Fibroblast of the aortic adventitia (primary cell): ENCODE measurements around the gene FBXW5. TPM values are rescaled to one million over a fixed set of nuclear protein-coding genes. Genes with fewer than 3 reads are reported as not detected.

ENCODE experiments used
- DNase-seq: peaks from one replicate; pipeline ENCODE4 v3.0.0-alpha.2; 2010; ENCODE audit warnings: low read depth
- H3K4me3 ChIP-seq: 2 replicates; pipeline ENCODE4 v1.5.1; 2011; ENCODE audit warnings: low read depth, mild to moderate bottlenecking, control low read depth, low read length, moderate library complexity
- CTCF ChIP-seq: IDR thresholded peaks from 2 replicates; pipeline ENCODE4 v1.5.1; 2011; ENCODE audit warnings: mild to moderate bottlenecking, low read length, control low read depth, inconsistent platforms; ENCODE audit not compliant: insufficient read depth
- total RNA-seq: library from RNA; depleted of rRNA; stranded (reverse); fragments of >200 nt; gene quantifications from 2 replicates; pipeline ENCODE4 v1.2.3, GENCODE V29; 2012; ENCODE audit warnings: low replicate concordance

The FBXW5 gene
- total RNA-seq, 1 donor = 139 TPM

- no peak overlapping the region for H3K4me3 ChIP-seq
- TF ChIP-seq CTCF = no peak
- no peak for DNase-seq
Measured at GRCh38 chr9:136970361-136970760, 25.8 kb upstream of the FBXW5 start.

- no peak overlapping the region for H3K4me3 ChIP-seq
- no peak for DNase-seq
- no peak for TF ChIP-seq CTCF
Measured at GRCh38 chr9:136969774-136970173, 25.2 kb upstream of the FBXW5 start.

GRCh38 chr9:136969150-136969549 lies 24.6 kb upstream of the FBXW5 start:
- DNase-seq = no peak
- H3K4me3 ChIP-seq = no peak overlapping the region
- no peak for TF ChIP-seq CTCF

- TF ChIP-seq CTCF = no peak
- H3K4me3 ChIP-seq = no peak overlapping the region
- no peak for DNase-seq
Measured at GRCh38 chr9:136968333-136969127, 24.0 kb upstream of the FBXW5 start.

GRCh38 chr9:136965771-136966484 lies 21.4 kb upstream of the FBXW5 start:
- no peak overlapping the region for H3K4me3 ChIP-seq
- no peak for TF ChIP-seq CTCF
- no peak for DNase-seq

GRCh38 chr9:136964833-136965422 lies 20.4 kb upstream of the FBXW5 start:
- DNase-seq = no peak
- no peak overlapping the region for H3K4me3 ChIP-seq
- no peak for TF ChIP-seq CTCF
